Liver (tissue), 9 donors: ENCODE data around the gene INPP5A. TPM values are rescaled to one million over a fixed set of nuclear protein-coding genes. Genes with fewer than 3 reads are reported as not detected.
A peak's percentile ranks its signal among the peaks of the same experiment; 100 is the strongest.

Experiments used
- DNase-seq: peaks from one replicate; pipeline ENCODE4 v3.0.0-alpha.2; 2017; ENCODE audit warnings: low spot score
- H3K27ac ChIP-seq, 2 donors: one replicate each; pipeline ENCODE4 v1.7.0; 2013; ENCODE audit warnings: inconsistent platforms in 2 of 2, low read length in 2 of 2, control low read depth in 1 of 2, low read depth in 1 of 2, mild to moderate bottlenecking in 1 of 2
- H3K27me3 ChIP-seq, 4 donors: one replicate each; pipeline versions ENCODE4 v1.6.1 to v1.7.0; 2013; ENCODE audit warnings: low read length in 3 of 4, inconsistent platforms in 1 of 4, mild to moderate bottlenecking in 1 of 4, moderate library complexity in 1 of 4; ENCODE audit not compliant: control insufficient read depth in 4 of 4, insufficient read depth in 4 of 4
- H3K36me3 ChIP-seq, 4 donors: one replicate each; pipeline versions ENCODE4 v1.6.1 to v1.7.0; 2013; ENCODE audit warnings: low read length in 3 of 4, mild to moderate bottlenecking in 3 of 4, low read depth in 1 of 4, moderate library complexity in 1 of 4; ENCODE audit not compliant: control insufficient read depth in 4 of 4, insufficient read depth in 3 of 4
- H3K4me1 ChIP-seq, 4 donors: one replicate each; pipeline versions ENCODE4 v1.6.1 to v1.7.0; 2013; ENCODE audit warnings: low read length in 3 of 4, mild to moderate bottlenecking in 3 of 4, moderate library complexity in 1 of 4; ENCODE audit not compliant: control insufficient read depth in 4 of 4, insufficient read depth in 4 of 4
- H3K4me3 ChIP-seq, 3 donors: one replicate each; pipeline versions ENCODE4 v1.6.1 to v1.7.0; 2013; ENCODE audit warnings: low read length in 3 of 3, control low read depth in 1 of 3, low read depth in 1 of 3, mild to moderate bottlenecking in 1 of 3
- H3K9ac ChIP-seq, 2 donors: one replicate each; pipeline ENCODE4 v1.7.0; 2013; ENCODE audit warnings: low read length in 2 of 2, mild to moderate bottlenecking in 2 of 2, moderate library complexity in 2 of 2, control low read depth in 1 of 2, low read depth in 1 of 2
- H3K9me3 ChIP-seq, 4 donors: one replicate each; pipeline versions ENCODE4 v1.6.1 to v1.7.0; 2013; ENCODE audit warnings: low read length in 3 of 4; ENCODE audit not compliant: control insufficient read depth in 4 of 4
- CTCF ChIP-seq: fragments of 150-350 bp; IDR thresholded peaks from 2 replicates; pipeline ENCODE4 v1.5.1; 2017; ENCODE audit warnings: improper control_type of control experiment, low read depth, low read length; ENCODE audit not compliant: missing input control
- FOXA1 ChIP-seq: IDR thresholded peaks from 2 replicates; pipeline ENCODE4 v1.6.1; 2016; ENCODE audit warnings: antibody characterized with exemption
- FOXA2 ChIP-seq: IDR thresholded peaks from 2 replicates; pipeline ENCODE4 v1.6.1; 2016; ENCODE audit warnings: antibody characterized with exemption
- GABPA ChIP-seq, 2 donors: IDR thresholded peaks in 1 of 2; conservative IDR thresholded peaks in 1 of 2; 2 replicates each; pipeline ENCODE4 v1.6.1; 2016; ENCODE audit warnings: antibody characterized with exemption in 2 of 2, mild to moderate bottlenecking in 1 of 2, moderate library complexity in 1 of 2
- HNF4A ChIP-seq, 2 donors: conservative IDR thresholded peaks; 2 replicates each; pipeline ENCODE4 v1.6.1; 2016; ENCODE audit warnings: antibody characterized with exemption in 2 of 2, mild to moderate bottlenecking in 2 of 2
- JUND ChIP-seq, 2 donors: IDR thresholded peaks; 2 replicates each; pipeline ENCODE4 v1.6.1; 2016; ENCODE audit warnings: antibody characterized with exemption in 2 of 2
- MAX ChIP-seq: IDR thresholded peaks from 2 replicates; pipeline ENCODE4 v1.6.1; 2016; ENCODE audit warnings: antibody characterized with exemption
- NR2F2 ChIP-seq: IDR thresholded peaks from 2 replicates; pipeline ENCODE4 v1.6.1; 2016; ENCODE audit warnings: antibody characterized with exemption
- REST ChIP-seq: IDR thresholded peaks from 2 replicates; pipeline ENCODE4 v1.6.1; 2016; ENCODE audit warnings: antibody characterized with exemption, mild to moderate bottlenecking
- RXRA ChIP-seq, 2 donors: IDR thresholded peaks; 2 replicates each; pipeline ENCODE4 v1.6.1; 2017 to 2018; ENCODE audit warnings: antibody characterized with exemption in 2 of 2, mild to moderate bottlenecking in 1 of 2
- SP1 ChIP-seq: IDR thresholded peaks from 2 replicates; pipeline ENCODE4 v1.6.1; 2018; ENCODE audit warnings: antibody characterized with exemption, mild to moderate bottlenecking
- YY1 ChIP-seq: IDR thresholded peaks from 2 replicates; pipeline ENCODE4 v1.6.1; 2016; ENCODE audit warnings: antibody characterized with exemption, mild to moderate bottlenecking
- WGBS: extraction: QIAGEN DNeasy Blood & Tissue Kit; methylation state at CpG from one replicate; pipeline ENCODE4 v1.1.7; 2013; 5-methylcytosine and 5-hydroxymethylcytosine counted together
- polyA plus RNA-seq, 2 donors: library from polyadenylated mRNA; stranded (reverse) in 1 of 2; unstranded in 1 of 2; fragments of 200-250 nt in 1 of 2; fragments of >200 nt in 1 of 2; fragmentation: Nextera tagmentation in 1 of 2; extraction: Ambion mirVana in 1 of 2; gene quantifications; one replicate each; pipeline versions ENCODE4 v1.2.1 to v1.2.3, GENCODE V29; 2013 to 2015
- total RNA-seq, 2 donors: library from RNA; depleted of rRNA; stranded (reverse); fragments of >200 nt; gene quantifications; one replicate each; pipeline ENCODE4 v1.2.3, GENCODE V29; 2014
- donor health status: healthy.
- donor health status: healthy.
- donor health status: healthy.
- donor health status: healthy.
- donor health status: healthy.

INPP5A gene
- total and polyA plus RNA-seq, 4 donors, result 4.3 to 26.5 (median 10.9) TPM

- H3K9ac ChIP-seq, result no peak overlapping the region
- WGBS, result 96% methylated on average over 23 of the region's 23 CpGs
- DNase-seq, result no peak
- H3K27me3 ChIP-seq, result no peaks in the 10 kb centered on the region
- H3K27ac ChIP-seq, result no peak overlapping the region
- TF ChIP-seq GABPA (IDR thresholded peaks at IDR 0.05 in 1 of 2, conservative IDR thresholded peaks at IDR 0.05 in 1 of 2), result no peak
- TF ChIP-seq CTCF, result no peak
- TF ChIP-seq NR2F2, result no peak
- no peak for TF ChIP-seq SP1
- TF ChIP-seq FOXA2, result no peak
- no peaks in the 10 kb centered on the region for H3K9me3 ChIP-seq
- H3K4me1 ChIP-seq, result peaks cover 4 to 16% (median 6%) of the 10 kb centered on the region in 4 donors
- no peak overlapping the region for H3K4me3 ChIP-seq
- H3K36me3 ChIP-seq, result no peaks in the 10 kb centered on the region
These were observed 137.6 kb downstream of the INPP5A start for GRCh38 chr10:132675031-132675740.

- 45% methylated on average over 17 of the region's 17 CpGs for WGBS
- TF ChIP-seq FOXA1 (peak; percentile 89), RXRA (IDR thresholded peaks at IDR 0.05) (peak; percentile 32 to 75), CTCF (no peak), FOXA2 (peak; percentile 91), MAX (no peak), JUND (IDR thresholded peaks at IDR 0.05) (peak in 1 of 2 donors; percentile 44), NR2F2 (no peak), SP1 (peak; percentile 61), YY1 (peak; percentile 68), REST (peak; percentile 42), HNF4A (conservative IDR thresholded peaks at IDR 0.05) (peak; percentile 79 to 82)
These were observed 138.8 kb downstream of the INPP5A start for GRCh38 chr10:132676193-132676891.

More at GRCh38 chr10:132676193-132676891, 138.8 kb downstream of the INPP5A start:
- Histone ChIP-seq H3K4me3 (no peak overlapping the region), H3K4me1 (peaks cover 4 to 16% (median 6%) of the 10 kb centered on the region in 4 donors), H3K27me3 (no peaks in the 10 kb centered on the region), H3K27ac (peak overlapping the region; percentile 44 to 65), H3K9ac (no peak overlapping the region), H3K36me3 (no peaks in the 10 kb centered on the region), H3K9me3 (no peaks in the 10 kb centered on the region)
- no peak for DNase-seq
